Activated naive CD4-positive, alpha-beta T cell treated with Interleukin-2 at 50 U/mL for 16 hours (primary cell): ENCODE measurements around the gene ZBTB7C.

Source experiments
- DNase-seq: peaks from one replicate; pipeline ENCODE4 v3.0.0-alpha.2; 2020

ZBTB7C gene

DNA sequence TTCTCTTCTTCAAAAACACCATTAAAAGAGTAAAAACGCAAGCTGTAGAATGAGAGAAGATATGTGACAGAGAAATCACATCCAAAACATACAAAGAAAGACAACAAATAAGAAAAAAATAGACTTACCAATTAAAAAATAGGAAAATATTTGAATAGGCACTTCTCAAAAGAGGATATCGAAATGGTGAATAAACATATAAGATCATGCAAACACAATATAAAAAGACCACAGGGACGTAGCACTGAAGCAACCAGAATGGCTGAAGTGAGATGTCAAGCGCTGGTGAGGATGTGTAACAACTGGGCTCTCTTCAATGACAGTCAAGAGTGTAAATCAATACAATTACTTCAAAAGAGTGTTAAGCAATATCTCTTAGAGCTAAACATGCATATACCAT is 202.3 kb downstream of the ZBTB7C start:
- DNase-seq, result no peak

DNA sequence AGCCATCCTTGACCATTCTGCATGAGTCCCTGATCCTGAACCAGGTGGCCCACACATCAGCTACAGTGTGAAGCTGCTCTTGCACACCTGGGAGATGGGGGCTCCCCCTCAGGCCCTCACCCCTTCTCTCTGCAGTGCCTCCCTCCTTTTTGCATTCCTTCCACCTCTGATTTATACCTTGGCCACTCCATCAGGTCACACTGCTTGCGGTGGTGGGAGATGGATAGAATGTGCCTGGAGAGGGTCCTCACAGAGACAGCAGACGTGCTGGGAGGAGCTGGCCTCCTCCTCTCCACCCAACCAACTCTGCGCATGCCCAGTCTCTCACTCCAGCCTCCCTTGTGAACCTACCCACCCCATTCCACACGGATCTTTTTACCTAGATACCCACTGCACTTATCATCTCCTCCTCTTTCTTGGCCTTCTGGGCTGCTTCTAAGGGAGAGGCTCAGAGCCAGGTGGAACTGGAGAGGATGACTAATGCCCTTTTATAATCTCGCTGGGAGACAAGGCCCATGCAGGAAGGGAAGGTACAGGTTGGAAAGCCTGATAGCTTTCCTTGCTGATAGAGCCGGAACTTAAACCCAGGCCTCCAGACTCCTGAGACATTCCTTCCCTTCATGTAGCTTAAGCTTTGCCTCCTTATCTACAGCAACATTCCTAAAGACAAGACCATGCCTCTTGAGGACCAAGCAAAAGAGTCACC is 205.1 kb downstream of the ZBTB7C start:
- DNase-seq, result no peak

DNA sequence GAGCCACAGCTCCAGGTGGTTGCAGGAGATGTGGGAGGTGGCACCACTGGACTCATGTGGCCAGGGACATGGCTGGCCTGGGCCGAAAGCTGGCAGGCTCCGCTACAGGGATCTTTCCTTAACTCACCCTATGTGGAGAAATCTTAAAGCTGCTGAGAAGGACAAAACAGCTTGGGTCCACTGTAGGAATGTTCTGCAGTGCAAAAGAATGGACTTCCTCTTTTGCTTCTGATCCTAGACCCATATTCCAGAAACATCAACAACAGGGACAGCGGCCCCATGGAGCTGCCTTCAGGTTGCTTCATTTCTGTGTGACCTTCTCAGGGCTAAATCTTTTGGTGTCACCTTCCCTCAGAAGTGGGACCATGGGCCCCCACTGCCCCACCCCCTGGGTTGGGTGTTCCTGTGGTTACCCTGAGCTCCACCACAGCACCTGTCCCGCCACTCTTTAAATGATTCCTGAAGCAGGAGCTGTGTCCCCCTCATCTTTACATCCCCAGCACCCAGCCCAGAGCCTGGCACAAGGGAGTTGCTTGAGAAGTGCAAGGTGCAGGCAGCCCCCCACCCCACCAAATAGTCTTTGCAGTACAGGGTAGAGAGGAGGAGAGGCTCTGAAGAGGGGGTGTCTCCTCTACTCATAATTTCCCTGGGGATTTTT is 205.8 kb downstream of the ZBTB7C start:
- no peak for DNase-seq

DNA sequence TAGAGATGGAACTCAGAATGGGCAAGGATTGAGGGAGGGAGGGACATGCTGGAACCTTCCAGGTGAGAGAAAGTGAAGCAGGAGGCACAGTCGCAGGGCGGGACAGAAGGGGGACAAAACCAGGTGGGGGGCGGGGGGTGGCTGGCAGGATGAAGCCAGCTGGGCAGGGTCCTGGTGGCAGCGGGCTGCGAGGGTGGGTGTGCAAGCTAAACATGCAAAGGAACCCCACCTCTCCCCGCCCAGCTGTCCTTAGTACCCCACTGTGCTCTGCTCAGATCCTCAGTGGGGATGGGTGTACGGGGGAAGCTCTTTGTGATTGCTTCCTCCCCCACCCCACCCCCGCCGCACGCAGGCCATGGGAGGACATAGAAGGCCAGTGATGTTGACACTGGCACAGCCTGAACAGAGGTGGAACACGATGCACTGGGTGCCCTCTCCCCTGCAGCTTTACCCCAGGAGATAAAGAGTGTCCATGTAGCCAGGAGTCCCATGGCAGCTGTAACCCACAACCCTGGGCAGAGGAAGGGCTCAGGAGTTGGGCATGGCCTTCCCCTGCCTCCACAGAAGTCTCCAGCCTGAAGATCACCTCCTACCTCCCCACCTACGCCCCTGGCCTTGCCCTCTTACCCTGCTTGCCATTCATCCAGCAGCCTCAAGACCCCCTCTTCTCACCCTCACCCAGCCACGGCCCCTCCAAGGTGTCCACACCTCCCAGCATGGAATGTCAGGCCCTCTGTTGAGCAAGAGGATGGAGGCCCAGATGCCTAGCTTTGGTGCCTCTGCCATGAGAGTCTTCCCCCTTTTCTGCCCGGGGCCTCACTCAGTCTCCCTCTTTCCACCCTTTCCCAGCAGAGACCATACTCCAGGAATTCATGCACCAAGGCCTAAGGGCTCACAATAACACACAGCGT is 206.6 kb downstream of the ZBTB7C start:
- no peak for DNase-seq

DNA sequence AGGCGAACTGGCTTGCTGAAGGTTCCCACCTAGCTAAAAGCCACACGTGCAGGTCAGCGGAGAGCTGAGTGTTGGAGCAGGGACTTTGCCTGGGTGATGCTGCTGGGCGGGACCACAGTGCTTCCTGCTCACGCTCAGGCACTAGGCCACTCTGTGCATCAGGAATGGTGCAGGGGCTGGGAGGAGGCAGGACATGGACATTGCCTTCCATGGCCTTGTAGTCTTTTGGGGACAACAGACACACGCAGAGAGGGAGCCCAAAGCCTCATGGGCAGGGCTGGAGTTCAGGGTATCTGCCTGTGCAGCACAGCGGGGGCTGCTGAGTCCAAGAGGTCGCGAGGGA is 207.2 kb downstream of the ZBTB7C start:
- no peak for DNase-seq

DNA sequence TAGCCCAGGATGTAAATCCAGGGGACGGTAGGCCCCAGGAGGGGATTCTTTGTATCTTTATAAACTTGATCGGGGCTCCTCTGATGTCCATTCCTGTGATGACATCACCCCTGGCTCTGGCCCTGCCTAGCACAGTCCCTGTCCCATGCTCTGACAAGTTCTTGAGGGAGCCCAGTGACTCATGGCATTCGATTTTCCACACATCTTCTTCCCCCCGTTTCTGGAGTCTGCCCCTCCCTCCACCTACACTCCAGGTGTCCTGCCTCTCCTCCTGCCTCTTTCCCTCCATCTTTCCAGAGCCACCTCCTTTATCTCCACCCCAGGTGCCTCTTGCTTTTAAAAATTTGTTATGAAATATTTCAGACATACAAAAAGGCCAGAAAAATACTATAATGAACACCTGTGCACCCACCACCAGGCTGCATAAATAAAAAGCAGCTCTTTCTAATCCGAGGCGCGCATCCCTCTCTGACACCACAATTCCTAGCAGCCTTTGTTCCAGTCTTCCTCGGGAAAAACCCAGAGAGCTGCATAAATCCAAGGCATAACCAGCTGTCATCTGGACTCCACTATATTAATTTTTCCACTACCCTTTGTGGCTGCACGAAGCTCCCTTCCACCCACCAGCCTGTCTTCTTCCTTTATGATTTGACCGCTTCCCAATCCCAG is 207.7 kb downstream of the ZBTB7C start:
- no peak for DNase-seq

DNA sequence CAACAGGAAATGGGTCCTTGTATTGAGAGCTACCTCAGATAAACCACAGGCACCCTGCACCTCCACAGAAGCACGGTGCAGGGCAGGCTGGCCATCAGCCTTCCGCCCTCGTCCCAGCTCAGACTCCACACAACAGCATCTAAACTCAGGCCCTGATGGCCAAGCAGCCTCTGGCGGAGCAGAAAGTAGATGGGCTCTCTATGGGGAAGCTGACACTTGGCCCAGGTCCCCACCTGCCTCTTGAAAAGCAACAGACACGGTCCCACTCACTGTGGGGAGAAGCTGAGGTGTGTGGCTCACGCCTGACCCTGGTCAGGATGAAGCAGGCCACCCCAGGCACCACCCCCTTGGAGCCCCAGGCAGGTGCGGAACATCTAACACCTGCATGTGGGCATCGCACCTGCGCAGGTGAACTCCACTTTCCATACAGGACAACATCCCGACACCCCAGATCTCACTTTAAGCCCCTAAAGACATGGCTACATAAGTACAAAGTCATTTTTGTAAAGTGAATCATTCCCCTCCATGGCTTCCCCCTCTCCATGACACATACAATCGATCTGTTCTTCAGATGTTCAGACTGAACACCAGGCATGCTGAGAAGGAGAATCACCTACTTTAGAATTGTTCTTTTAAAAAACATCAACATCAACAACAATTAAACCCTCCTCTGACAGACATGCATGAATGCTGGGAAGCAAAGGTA is 208.4 kb downstream of the ZBTB7C start:
- no peak for DNase-seq

DNA sequence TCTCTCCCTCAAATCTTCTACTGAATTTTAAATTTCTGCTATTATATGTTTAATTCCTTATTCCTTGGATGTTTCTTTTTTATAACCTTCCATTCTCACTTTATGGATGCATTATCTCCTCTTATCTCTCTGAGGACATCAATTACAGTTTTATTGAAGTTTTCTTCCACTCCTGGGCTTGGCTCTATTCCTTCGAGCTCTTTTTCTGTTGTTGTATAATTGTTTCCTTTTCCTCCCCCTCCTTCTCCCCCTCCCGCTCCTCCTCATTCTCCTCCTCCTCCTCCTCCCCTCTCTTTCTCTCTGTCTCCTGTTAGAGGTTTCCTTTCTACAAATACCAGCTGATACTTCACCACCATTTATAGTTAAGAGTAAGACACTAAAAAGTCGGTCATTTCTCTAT is 209.8 kb downstream of the ZBTB7C start:
- no peak for DNase-seq

DNA sequence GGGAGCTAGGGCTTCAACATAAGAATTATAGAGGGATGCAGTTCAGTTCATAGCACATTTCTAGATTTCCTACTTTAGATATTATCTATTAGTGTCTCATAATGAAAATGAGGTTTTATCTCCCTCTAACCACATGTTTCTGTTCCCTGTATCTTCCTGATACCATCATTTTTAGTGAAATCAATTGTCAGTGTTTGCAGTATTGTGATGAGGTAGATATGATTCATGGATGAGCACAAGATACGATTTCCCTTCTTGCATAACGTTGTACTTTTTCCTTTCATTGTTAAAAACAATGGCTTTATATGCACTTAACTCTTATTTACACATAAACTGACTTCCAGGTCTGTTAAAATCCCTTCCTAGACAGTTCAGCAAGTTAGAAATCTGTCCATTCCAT is 211.4 kb downstream of the ZBTB7C start:
- no peak for DNase-seq

DNA sequence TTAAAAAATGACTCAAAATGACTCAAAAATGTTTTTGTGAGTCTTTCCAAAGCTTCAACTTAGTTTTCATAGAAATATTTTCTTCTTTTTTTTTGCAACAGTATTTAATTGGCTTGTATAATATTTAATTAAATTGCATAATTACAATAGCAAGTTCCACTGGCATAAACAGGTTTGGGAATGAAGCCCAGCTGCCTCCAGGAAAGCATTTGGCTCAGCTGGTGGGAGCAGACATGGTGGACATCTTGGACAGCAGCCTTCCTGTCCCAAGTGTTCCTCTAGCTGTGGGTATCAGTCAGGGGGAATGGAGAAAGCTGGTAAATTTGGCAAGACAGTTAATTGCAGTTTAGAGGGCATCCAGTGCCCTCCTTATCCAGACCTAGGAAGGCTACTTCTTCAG is 213.4 kb downstream of the ZBTB7C start:
- no peak for DNase-seq

DNA sequence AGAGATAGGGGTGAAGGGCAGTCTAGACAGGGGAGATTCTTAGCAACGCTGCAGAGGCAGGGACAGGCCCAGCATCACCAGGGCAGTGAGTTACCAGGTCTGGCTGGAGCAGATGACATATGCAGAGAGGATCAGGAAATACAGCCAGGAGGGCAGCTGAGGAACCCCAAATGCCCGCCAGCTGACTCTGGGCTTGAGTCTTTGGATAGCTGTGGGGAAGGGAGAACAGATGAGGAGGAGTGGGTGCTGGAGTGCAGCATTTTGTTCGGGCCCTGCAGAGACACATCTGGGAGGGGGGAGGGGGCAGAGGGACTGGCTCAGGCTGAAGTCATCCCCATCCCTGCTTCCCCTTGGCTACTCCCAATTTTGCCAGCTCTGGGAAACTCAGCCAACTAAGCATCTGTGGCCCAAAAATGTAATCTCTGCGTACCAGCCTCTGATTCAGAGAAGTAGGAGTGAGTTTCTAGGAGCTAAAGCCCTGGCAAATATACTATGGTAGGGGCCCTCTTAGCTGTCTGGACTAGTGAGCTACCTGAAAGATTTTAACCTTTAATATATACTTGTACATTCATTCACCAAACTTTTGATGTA is 214.5 kb downstream of the ZBTB7C start:
- DNase-seq, result no peak

DNA sequence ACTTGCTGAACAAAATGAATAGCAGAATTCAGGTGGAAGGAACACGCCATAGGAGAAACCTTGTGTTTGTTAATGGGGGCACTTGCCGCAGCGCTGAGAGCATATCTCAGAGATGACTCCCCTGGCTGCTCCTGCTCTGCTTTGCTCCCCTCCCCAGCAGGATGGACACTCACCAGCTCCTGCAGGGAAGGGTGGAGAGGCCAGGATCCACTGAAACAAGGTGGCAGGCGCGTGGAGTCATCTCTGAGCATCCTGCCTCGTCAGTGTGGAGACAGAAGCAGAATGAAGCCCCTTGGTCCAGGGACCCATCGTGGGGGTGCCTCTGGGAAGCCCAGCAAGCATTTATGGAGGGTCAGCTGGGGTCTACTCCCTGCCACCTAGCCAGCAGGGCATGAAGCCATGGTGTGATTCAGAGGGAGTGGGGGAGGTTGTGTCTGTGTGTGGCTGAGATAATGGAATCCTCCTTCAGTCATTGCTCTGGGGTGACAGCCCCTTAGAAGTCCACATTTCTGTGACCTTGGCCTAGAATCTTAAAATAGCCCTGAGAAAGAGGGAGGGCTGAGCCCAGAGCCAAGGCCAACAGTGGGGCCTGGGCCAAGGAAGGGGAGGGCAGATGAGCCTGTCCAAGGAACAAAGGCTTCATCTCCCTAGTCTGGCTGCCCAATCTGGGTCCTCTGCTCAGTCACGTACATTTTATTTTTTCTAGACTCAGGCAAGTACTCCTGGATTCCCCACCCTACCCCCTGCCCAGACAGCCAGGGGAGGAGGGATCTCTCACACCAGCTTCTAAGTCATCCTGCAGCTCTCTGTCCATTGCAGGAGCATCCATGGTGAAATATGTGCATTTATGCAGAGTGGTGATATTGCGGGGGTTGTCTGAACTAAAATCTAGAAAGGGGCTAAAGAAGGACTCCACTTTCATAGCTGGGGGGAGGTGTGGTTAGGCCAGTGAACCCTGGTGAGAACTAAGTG is 215.4 kb downstream of the ZBTB7C start:
- DNase-seq, result no peak

DNA sequence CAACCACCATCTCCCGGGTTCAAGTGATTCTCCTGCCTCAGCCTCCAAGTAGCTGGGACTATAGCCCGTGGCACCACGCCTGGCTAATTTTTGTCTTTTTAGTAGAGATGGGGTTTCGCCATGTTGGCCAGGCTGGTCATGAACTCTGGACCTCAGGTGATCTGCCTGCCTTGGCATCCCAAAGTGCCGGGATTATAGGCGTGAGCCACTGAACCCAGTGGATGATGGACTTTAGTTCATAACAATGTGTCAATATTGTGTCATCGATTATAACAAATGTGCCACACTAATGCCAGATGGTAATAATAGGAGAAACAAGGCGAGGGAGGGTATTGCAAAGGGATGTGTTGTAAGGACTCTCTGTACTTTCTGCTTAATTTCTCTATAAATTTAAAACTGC is 216.6 kb downstream of the ZBTB7C start:
- no peak for DNase-seq

DNA sequence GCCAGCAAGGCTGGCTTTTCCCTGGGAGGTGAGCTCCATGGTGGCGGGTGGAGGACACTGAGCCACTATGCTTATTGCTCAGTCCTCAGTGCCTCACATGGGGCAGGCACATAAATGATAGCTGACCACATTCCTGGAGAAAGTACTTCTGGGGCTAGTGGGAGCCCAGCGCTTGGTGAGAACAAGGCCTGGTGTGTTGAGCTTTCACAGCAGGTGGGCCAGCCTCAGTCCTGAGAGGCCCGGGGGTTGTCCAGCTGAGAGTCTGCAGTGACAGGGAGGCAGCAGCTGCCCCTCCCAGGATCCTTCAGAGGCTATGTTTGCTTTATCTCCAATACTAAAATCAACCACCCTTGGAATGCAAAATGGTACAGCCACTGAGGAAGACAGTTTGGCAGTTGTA is 217.7 kb downstream of the ZBTB7C start:
- no peak for DNase-seq

DNA sequence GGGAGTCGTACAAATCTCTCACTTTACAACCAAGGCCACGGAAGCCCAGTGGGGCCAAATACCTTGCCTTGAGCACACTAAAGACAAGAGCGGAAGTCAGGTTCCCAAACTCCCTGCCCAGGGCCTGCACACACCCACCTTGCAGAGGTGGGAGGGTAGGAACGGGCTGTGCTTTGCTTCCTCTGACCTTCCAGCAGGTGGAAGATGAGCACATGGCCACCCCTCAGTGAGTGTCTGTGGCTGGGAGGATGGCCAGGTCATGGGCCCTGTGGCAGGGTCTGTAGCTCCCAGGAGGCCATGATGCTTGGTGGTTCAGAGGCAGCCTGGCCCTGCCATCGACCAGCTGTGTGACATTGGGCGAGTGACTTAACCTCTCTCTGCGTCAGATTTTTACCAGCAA is 218.2 kb downstream of the ZBTB7C start:
- no peak for DNase-seq

DNA sequence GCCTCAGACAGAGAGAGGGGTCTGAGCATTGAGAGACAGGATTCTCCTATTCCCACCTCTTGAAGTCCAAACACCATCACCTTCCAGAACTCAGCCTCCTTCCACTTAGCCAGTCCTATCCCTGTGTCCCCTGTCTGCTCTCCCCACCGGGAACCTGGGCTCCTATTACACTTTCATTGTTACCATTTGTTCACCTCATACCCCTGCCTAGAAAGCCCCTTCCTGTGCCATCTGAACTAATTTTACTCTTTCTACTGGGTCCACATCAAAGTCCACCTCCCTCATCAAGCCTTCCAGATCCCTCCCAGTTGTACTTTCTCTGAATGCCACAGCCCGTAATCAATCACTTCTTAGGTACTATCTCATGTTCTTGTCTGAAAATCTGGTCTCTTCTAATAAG is 220.6 kb downstream of the ZBTB7C start:
- DNase-seq, result no peak

DNA sequence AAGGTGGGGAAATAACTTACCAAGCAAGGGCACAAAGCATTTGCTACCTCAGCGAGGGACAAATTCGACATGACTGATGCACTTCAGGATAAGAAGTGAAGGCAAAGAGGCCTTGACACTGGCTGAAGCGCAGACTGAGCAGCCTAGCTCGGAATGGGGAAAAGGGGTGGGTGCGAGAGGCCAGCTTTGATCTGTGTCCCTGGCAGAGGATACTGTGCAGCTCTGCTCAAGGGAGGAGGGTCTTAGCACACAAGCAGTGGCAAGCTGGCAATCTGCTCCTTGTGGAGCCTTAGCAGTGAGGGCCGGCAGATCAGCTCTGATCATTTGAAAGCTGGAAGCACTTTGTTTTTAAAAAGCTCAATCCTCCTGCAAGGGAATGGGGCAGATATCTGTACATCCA is 222.3 kb downstream of the ZBTB7C start:
- DNase-seq, result no peak

DNA sequence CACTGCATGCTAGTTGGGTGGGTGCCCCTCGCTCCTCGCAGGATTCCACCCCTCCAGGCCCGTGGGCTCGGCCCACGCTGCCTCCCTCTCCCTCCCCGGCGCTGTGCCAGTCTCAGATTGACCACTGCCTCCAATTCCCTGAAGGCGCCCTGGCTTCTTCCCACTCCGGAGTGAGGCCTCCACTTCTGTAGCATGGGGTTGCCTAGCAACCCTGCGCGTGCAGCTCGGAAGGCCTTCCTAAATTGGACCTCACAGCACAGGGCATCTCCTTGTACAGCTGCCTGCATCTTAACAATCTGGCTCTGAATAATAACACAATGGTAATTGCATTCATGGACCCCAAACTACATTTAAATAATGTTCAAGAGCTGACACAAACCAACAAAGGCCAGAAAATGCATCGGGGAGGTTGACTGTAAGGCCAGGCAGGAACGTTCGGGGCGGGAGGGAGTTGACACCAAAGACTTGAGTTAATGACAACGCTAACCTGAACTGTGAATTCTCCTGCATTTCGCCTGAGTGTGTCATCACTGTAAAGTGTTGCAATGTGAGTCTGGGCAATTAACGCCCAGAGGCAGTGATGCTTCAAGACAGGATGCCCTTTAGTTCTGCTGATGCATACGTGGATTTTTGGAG is 222.9 kb downstream of the ZBTB7C start:
- no peak for DNase-seq

DNA sequence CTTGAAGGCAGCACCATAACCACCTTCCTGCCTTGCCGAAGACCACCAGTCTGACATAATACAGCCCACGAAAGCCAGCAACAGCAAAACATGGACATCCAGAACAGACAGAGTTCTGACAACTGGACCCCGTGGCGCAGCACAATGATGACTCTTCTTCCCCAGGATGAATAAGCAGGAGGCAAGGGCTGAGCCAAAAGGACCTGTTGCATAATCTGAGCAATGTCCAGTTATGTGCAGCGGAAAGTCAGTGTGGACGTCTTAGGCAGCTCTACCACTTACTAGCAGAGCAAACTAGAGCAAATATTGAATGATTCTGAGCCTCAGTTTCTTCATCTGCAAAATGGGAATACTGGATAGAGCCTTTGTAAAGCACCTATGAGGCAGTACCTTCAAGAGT is 225.1 kb downstream of the ZBTB7C start:
- DNase-seq, result no peak

DNA sequence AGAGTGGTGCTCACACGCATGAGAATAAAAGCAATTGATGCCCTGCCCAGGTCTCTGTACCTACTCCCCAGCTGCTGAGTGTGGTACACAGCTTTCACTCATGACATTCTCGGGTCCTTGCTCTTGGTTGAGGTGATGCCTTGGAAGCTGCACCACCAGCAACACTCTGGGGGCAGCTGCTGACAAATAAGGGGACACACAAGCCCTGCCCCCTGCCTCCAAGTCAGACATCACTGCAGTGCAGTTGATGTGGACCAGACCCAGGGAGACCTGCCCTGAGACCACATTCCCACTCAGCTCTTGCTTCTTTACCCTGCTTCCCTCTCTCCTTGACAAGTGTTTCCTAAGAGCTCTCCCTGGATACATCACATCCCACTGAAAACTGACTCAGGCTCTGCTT is 225.6 kb downstream of the ZBTB7C start:
- no peak for DNase-seq

DNA sequence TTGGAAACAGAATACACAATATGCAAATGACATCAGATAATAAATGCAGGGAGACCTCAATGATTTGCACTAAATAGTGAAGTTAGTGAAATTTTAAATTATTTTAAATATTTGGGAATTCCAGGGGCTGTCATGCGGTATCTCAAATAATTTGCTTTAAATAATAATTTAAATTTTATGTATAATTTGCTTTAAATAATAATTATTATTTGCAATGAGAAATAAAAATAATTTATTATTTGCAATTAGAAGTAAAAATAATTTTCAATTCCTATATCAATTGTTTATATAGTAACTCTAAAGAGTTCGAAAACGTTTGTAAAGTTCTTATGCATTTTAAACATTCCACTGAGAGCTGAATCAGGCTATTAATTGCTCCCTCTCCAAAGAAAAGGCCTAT is 226.4 kb downstream of the ZBTB7C start:
- DNase-seq, result no peak
